Glutamatergic neuron (in vitro differentiated cells): ENCODE data around the gene TTC28. TPM values are rescaled to one million over a fixed set of nuclear protein-coding genes. Genes with fewer than 3 reads are reported as not detected.

Experiments used
- DNase-seq: peaks from one replicate; pipeline ENCODE4 v3.0.0; 2022
- H3K27ac Mint-ChIP-seq: one replicate; pipeline ENCODE4 v1.8.0; 2020; ENCODE audit warnings: mild to moderate bottlenecking, mixed read lengths, inconsistent platforms; ENCODE audit not compliant: unreplicated experiment
- H3K27me3 Mint-ChIP-seq: one replicate; pipeline ENCODE4 v1.8.0; 2020; ENCODE audit warnings: mild to moderate bottlenecking, moderate library complexity, mixed read lengths, inconsistent platforms; ENCODE audit not compliant: unreplicated experiment
- H3K36me3 Mint-ChIP-seq: one replicate; pipeline ENCODE4 v1.8.0; 2020; ENCODE audit warnings: mild to moderate bottlenecking, mixed read lengths, inconsistent platforms; ENCODE audit not compliant: unreplicated experiment
- H3K4me1 Mint-ChIP-seq: one replicate; pipeline ENCODE4 v1.8.0; 2020; ENCODE audit warnings: mild to moderate bottlenecking, low read depth, mixed read lengths, inconsistent platforms; ENCODE audit not compliant: unreplicated experiment
- H3K4me3 Mint-ChIP-seq: one replicate; pipeline ENCODE4 v1.8.0; 2020; ENCODE audit warnings: mild to moderate bottlenecking, mixed read lengths, inconsistent platforms; ENCODE audit not compliant: unreplicated experiment
- H3K9me3 Mint-ChIP-seq: one replicate; pipeline ENCODE4 v1.8.0; 2020; ENCODE audit warnings: mild to moderate bottlenecking, moderate library complexity, mixed read lengths, inconsistent platforms; ENCODE audit not compliant: unreplicated experiment
- CTCF ChIP-seq: fragments of 200-600 bp; sonication (generic); IDR thresholded peaks from one replicate; pipeline ENCODE4 v1.5.0; 2021; ENCODE audit not compliant: partially characterized antibody, unreplicated experiment
- total RNA-seq: library from RNA; stranded (reverse); fragmentation: NEBNext Ultra II Directional; extraction: Animal tissue kit (Norgen Biotek cat#: 25700); gene quantifications from one replicate; pipeline ENCODE4 v1.2.1, GENCODE V29; 2021; ENCODE audit not compliant: unreplicated experiment

Gene TTC28
- total RNA-seq, 1 donor from 2014 or later, result 55.6 TPM

GRCh38 chr22:28001171-28001835 is 678.3 kb downstream of the TTC28 start:
- TF ChIP-seq CTCF, result no peak
- Mint-ChIP-seq H3K27ac (no peak overlapping the region), H3K9me3 (no peaks in the 10 kb centered on the region), H3K4me1 (peaks cover 9% of the 10 kb centered on the region), H3K36me3 (no peaks in the 10 kb centered on the region), H3K4me3 (no peak overlapping the region), H3K27me3 (peaks cover 2% of the 10 kb centered on the region)
- no peak for DNase-seq

GRCh38 chr22:28000361-28000760 is 679.3 kb downstream of the TTC28 start:
- Mint-ChIP-seq H3K27ac (no peak overlapping the region), H3K9me3 (no peaks in the 10 kb centered on the region)

GRCh38 chr22:27999876-28000275 is 679.8 kb downstream of the TTC28 start:
- Mint-ChIP-seq H3K36me3 (no peaks in the 10 kb centered on the region), H3K4me1 (peaks cover 9% of the 10 kb centered on the region), H3K27ac (no peak overlapping the region), H3K9me3 (no peaks in the 10 kb centered on the region), H3K27me3 (peaks cover 2% of the 10 kb centered on the region), H3K4me3 (no peak overlapping the region)
- no peak for DNase-seq
- TF ChIP-seq CTCF, result no peak

More at GRCh38 chr22:28000361-28000760, 679.3 kb downstream of the TTC28 start:
- peaks cover 9% of the 10 kb centered on the region for H3K4me1 Mint-ChIP-seq
- H3K36me3 Mint-ChIP-seq, result no peaks in the 10 kb centered on the region
- TF ChIP-seq CTCF, result no peak
- H3K27me3 Mint-ChIP-seq, result peaks cover 2% of the 10 kb centered on the region
- no peak for DNase-seq
- H3K4me3 Mint-ChIP-seq, result no peak overlapping the region

- Mint-ChIP-seq H3K9me3 (peaks cover 2% of the 10 kb centered on the region), H3K27ac (no peak overlapping the region), H3K4me1 (peaks cover 6% of the 10 kb centered on the region), H3K4me3 (no peak overlapping the region), H3K36me3 (no peaks in the 10 kb centered on the region), H3K27me3 (no peaks in the 10 kb centered on the region)
- DNase-seq, result peak; percentile 10
- TF ChIP-seq CTCF, result no peak
These were observed 680.9 kb downstream of the TTC28 start for GRCh38 chr22:27998511-27999410.

- Mint-ChIP-seq H3K36me3 (no peaks in the 10 kb centered on the region), H3K27me3 (no peaks in the 10 kb centered on the region), H3K9me3 (peaks cover 2% of the 10 kb centered on the region), H3K4me1 (peaks cover 6% of the 10 kb centered on the region), H3K4me3 (no peak overlapping the region), H3K27ac (no peak overlapping the region)
- no peak for TF ChIP-seq CTCF
- DNase-seq, result peak; percentile 14
These were observed 682.1 kb downstream of the TTC28 start for GRCh38 chr22:27997538-27997937.
